Lung (tissue), 12 donors: Measurements from ENCODE around the gene PEX11G. TPM values are rescaled to one million over a fixed set of nuclear protein-coding genes. Genes with fewer than 3 reads are reported as not detected.

Experiments
- ATAC-seq: fragments of 200-7000 bp; cut with Tn5 transposase; one replicate; pipeline ENCODE4 v1.9.1; 2020; ENCODE audit warnings: moderate number of reproducible peaks; ENCODE audit not compliant: insufficient read depth, low FRiP score
- DNase-seq, 3 donors: peaks; one replicate each; pipeline ENCODE4 v3.0.0-alpha.2; 2013 to 2017
- H3K27ac ChIP-seq, 2 donors: one replicate each; pipeline ENCODE4 v1.5.1; 2013; ENCODE audit warnings: mild to moderate bottlenecking in 2 of 2, moderate library complexity in 2 of 2, control low read depth in 1 of 2, inconsistent platforms in 1 of 2, low read depth in 1 of 2, low read length in 1 of 2
- H3K27me3 ChIP-seq, 3 donors: one replicate each; pipeline ENCODE4 v1.5.1; 2013; ENCODE audit warnings: low read length in 2 of 3; ENCODE audit not compliant: control insufficient read depth in 3 of 3, insufficient read depth in 3 of 3
- H3K36me3 ChIP-seq, 4 donors: one replicate each; pipeline ENCODE4 v1.5.1; 2013; ENCODE audit warnings: low read length in 4 of 4, mild to moderate bottlenecking in 1 of 4, moderate library complexity in 1 of 4; ENCODE audit not compliant: control insufficient read depth in 4 of 4, insufficient read depth in 4 of 4
- H3K4me1 ChIP-seq, 5 donors: one replicate each; pipeline ENCODE4 v1.5.1; 2013; ENCODE audit warnings: low read length in 5 of 5, mild to moderate bottlenecking in 2 of 5, moderate library complexity in 1 of 5; ENCODE audit not compliant: control insufficient read depth in 5 of 5, insufficient read depth in 5 of 5
- H3K4me3 ChIP-seq: one replicate; pipeline ENCODE4 v1.5.1; 2013; ENCODE audit warnings: mild to moderate bottlenecking, control low read depth, moderate library complexity
- H3K9ac ChIP-seq, 2 donors: one replicate each; pipeline ENCODE4 v1.5.1; 2013; ENCODE audit warnings: low read length in 2 of 2, control low read depth in 1 of 2; ENCODE audit not compliant: insufficient read depth in 1 of 2
- H3K9me3 ChIP-seq, 4 donors: one replicate each; pipeline ENCODE4 v1.5.1; 2013; ENCODE audit warnings: low read length in 3 of 4, mild to moderate bottlenecking in 1 of 4, moderate library complexity in 1 of 4; ENCODE audit not compliant: control insufficient read depth in 4 of 4, insufficient read depth in 3 of 4
- CTCF ChIP-seq: IDR thresholded peaks from 2 replicates; pipeline ENCODE4 v1.5.1; 2012; ENCODE audit warnings: mild to moderate bottlenecking; ENCODE audit errors: control extremely low read depth, extremely low read depth
- WGBS, 2 donors: extraction: QIAGEN DNeasy Blood & Tissue Kit; methylation state at CpG; one replicate each; pipeline ENCODE4 v1.1.7; 2013; 5-methylcytosine and 5-hydroxymethylcytosine counted together
- polyA plus RNA-seq, 2 donors: library from polyadenylated mRNA; stranded (reverse); fragments of 200-250 nt; gene quantifications; one replicate each; pipeline ENCODE4 v1.2.1, GENCODE V29; 2013
- total RNA-seq, 2 donors: library from RNA; depleted of rRNA in 1 of 2; stranded (reverse); fragments of >200 nt in 1 of 2; gene quantifications; one replicate each; pipeline ENCODE4 v1.2.1, GENCODE V29; 2014 to 2021
- donor health status: control.
- donor health status: control.
- donor health status: Bipolar disorder and iron deficiency.
- donor health status: healthy.
- donor health status: DM: yes; HTN: yes; CAD: no.

Gene PEX11G
- total and polyA plus RNA-seq, 4 donors: 4.1 to 11.1 (median 7.5) TPM

- Histone ChIP-seq H3K27me3 (no peaks in the 10 kb centered on the region), H3K9me3 (no peaks in the 10 kb centered on the region), H3K4me1 (peaks cover 0 to 18% (median 0%) of the 10 kb centered on the region in 5 donors), H3K27ac (no peak overlapping the region), H3K9ac (no peak overlapping the region), H3K36me3 (no peaks in the 10 kb centered on the region), H3K4me3 (no peak overlapping the region)
- 72 to 76% methylated on average over 2 of the region's 2 CpGs for WGBS, 2 donors
- DNase-seq (no peak), ATAC-seq (no peak)
- no peak for TF ChIP-seq CTCF
Observed at GRCh38 chr19:7486923-7487322, 1.9 kb downstream of the PEX11G start.

- H3K9me3 ChIP-seq: no peaks in the 10 kb centered on the region
Observed at GRCh38 chr19:7483720-7484201, 5.1 kb downstream of the PEX11G start.

GRCh38 chr19:7482584-7483439, 6.0 kb downstream of the PEX11G start:
- Histone ChIP-seq H3K27ac (peak overlapping the region in 1 of 2 donors; percentile 69), H3K4me3 (no peak overlapping the region), H3K27me3 (no peaks in the 10 kb centered on the region), H3K36me3 (peaks cover 0 to 2% (median 0%) of the 10 kb centered on the region in 4 donors), H3K4me1 (peaks cover 0 to 8% (median 0%) of the 10 kb centered on the region in 5 donors), H3K9ac (no peak overlapping the region), H3K9me3 (no peaks in the 10 kb centered on the region)
- no peak for ATAC-seq
- no peak for TF ChIP-seq CTCF
- 35 to 39% methylated on average over 34 to 36 of the region's 37 CpGs for WGBS, 2 donors
- DNase-seq: peak; percentile 55 to 71 (median 64)

More at GRCh38 chr19:7483720-7484201, 5.1 kb downstream of the PEX11G start:
- DNase-seq: no peak
- no peak overlapping the region for H3K9ac ChIP-seq
- peak overlapping the region in 1 of 2 donors; percentile 69 for H3K27ac ChIP-seq
- peaks cover 0 to 13% (median 0%) of the 10 kb centered on the region in 5 donors for H3K4me1 ChIP-seq
- 69 to 71% methylated on average over 17 of the region's 17 CpGs for WGBS, 2 donors
- H3K4me3 ChIP-seq: no peak overlapping the region
- ATAC-seq: no peak
- H3K27me3 ChIP-seq: no peaks in the 10 kb centered on the region
- H3K36me3 ChIP-seq: no peaks in the 10 kb centered on the region
- no peak for TF ChIP-seq CTCF
